Posterior vena cava (tissue), 2 donors: ENCODE results near the gene METTL18. TPM values are rescaled to one million over a fixed set of nuclear protein-coding genes. Genes with fewer than 3 reads are reported as not detected.

ENCODE experiments used
- total RNA-seq, 2 donors: library from RNA; stranded (reverse); fragmentation: NEBNext Ultra II Directional; extraction: Animal tissue kit (Norgen Biotek cat#: 25700); gene quantifications; one replicate each; pipeline ENCODE4 v1.2.1, GENCODE V29; 2021
- donor health status: DM: yes; HTN: yes; CAD: no.
- donor health status: DM: yes; HTN: yes; CAD: no.

The METTL18 gene
- total RNA-seq, 2 donors from 2014 or later: 5.0 to 6.7 TPM

Other genes with a start within 250 kb of the METTL18 start
- gene F5, start 208.4 kb downstream of the METTL18 start, total RNA-seq: 1 to 10 TPM in 1 of 2 donors, under 1 TPM in 1; 1.00 to 2.5 TPM
- gene SELP, start 164.8 kb downstream of the METTL18 start, total RNA-seq: 10 to 100 TPM; 14.2 to 23.8 TPM
- 10 to 100 TPM in 1 of 2 donors, 1 to 10 TPM in 1; 5.5 to 11.6 TPM for gene SELL, start 83.3 kb downstream of the METTL18 start, total RNA-seq
- 1 to 10 TPM; 1.1 TPM for gene SELE, start 60.8 kb downstream of the METTL18 start, total RNA-seq
- gene SCYL3, start 99.0 kb upstream of the METTL18 start, total RNA-seq: 1 to 10 TPM; 8.0 to 8.4 TPM